D721Med (cell line): ENCODE measurements around the gene GRM7.

ENCODE experiments used
- DNase-seq: peaks from one replicate; pipeline ENCODE4 v3.0.0; 2011; ENCODE audit warnings: low spot score; ENCODE audit not compliant: insufficient read length
- FAIRE-seq: peaks from 2 replicates; lab custom pipeline; 2011; peaks lifted over from hg19 to GRCh38; lab: Jason Lieb, UNC
- CTCF ChIP-seq: IDR thresholded peaks from 2 replicates; pipeline ENCODE4 v1.5.1; 2012; ENCODE audit warnings: mild to moderate bottlenecking, control low read depth; ENCODE audit not compliant: insufficient read depth; ENCODE audit errors: missing control alignments

Gene GRM7

GRCh38 chr3:7423995-7424394, 563.1 kb downstream of the GRM7 start:
- FAIRE-seq: no peak
- DNase-seq: no peak
- TF ChIP-seq CTCF: no peak

GRCh38 chr3:7428206-7428718, 567.3 kb downstream of the GRM7 start:
- TF ChIP-seq CTCF: no peak
- FAIRE-seq: no peak
- DNase-seq: no peak

GRCh38 chr3:7432610-7433009, 571.7 kb downstream of the GRM7 start:
- no peak for TF ChIP-seq CTCF
- FAIRE-seq: no peak

GRCh38 chr3:7433073-7433472, 572.2 kb downstream of the GRM7 start:
- no peak for TF ChIP-seq CTCF
- DNase-seq (no peak), FAIRE-seq (no peak)

More at GRCh38 chr3:7432610-7433009, 571.7 kb downstream of the GRM7 start:
- DNase-seq: no peak

- no peak for DNase-seq
- TF ChIP-seq CTCF: no peak
- no peak for FAIRE-seq
Observed at GRCh38 chr3:7436542-7436941, 575.6 kb downstream of the GRM7 start.

GRCh38 chr3:7437231-7437630, 576.3 kb downstream of the GRM7 start:
- FAIRE-seq (no peak), DNase-seq (no peak)
- no peak for TF ChIP-seq CTCF

GRCh38 chr3:7439101-7439680, 578.3 kb downstream of the GRM7 start:
- TF ChIP-seq CTCF: no peak
- DNase-seq: no peak
- FAIRE-seq: no peak
